ENCODE data around the gene C11orf97. TPM values are rescaled to one million over a fixed set of nuclear protein-coding genes. Genes with fewer than 3 reads are reported as not detected.
A peak's percentile ranks its signal among the peaks of the same experiment; 100 is the strongest.

The C11orf97 gene
- total and polyA plus RNA-seq, 2 of the 13 experiments (the other 11 are each of a cell fraction or from before 2014, with no cell fraction given): 0.35 TPM; not detected in 1

GRCh38 chr11:94493281-94494125 is 18.8 kb upstream of the C11orf97 start, which contains the start of the genes ANKRD49 and MRE11 (continued):
- TF ChIP-seq SRSF1 (optimal IDR thresholded peaks at IDR 0.05; ENCODE audit: low read depth, low read length) (peak; percentile 39), ZSCAN9 (CRISPR knock-in tag; IDR thresholded peaks at IDR 0.05; ENCODE audit: borderline replicate concordance) (peak; percentile 41; the same call in 1 of the 2 replicates), ZNF180 (CRISPR knock-in tag; IDR thresholded peaks at IDR 0.05; ENCODE audit: borderline replicate concordance, low read depth) (no peak), ZBTB43 (CRISPR knock-in tag; conservative IDR thresholded peaks at IDR 0.05) (no peak), ZNF766 (CRISPR knock-in tag; IDR thresholded peaks at IDR 0.05; ENCODE audit: borderline replicate concordance) (0 out of 2 replicates have a peak, but pooled peaks have one; percentile 83), ARNT (IDR thresholded peaks at IDR 0.05) (no peak), MAFK (conservative IDR thresholded peaks at IDR 0.05 in 1 of 2, IDR thresholded peaks at IDR 0.05 in 1 of 2; ENCODE audit: low read length in 2 of 2) (no peak), ZBTB34 (CRISPR knock-in tag; IDR thresholded peaks at IDR 0.05) (no peak), PBX3 (CRISPR knock-in tag; IDR thresholded peaks at IDR 0.05; ENCODE audit: borderline replicate concordance) (no peak), DDIT3 (CRISPR knock-in tag; IDR thresholded peaks at IDR 0.05) (no peak), ZUFSP (CRISPR knock-in tag; IDR thresholded peaks at IDR 0.05; ENCODE audit: borderline replicate concordance) (no peak), ZNF282 (IDR thresholded peaks at IDR 0.05; ENCODE audit: partially characterized antibody) (no peak), LBX2 (CRISPR knock-in tag; IDR thresholded peaks at IDR 0.05; ENCODE audit: borderline replicate concordance) (no peak; the same call in 1 of the 2 replicates), RBM39 (IDR thresholded peaks at IDR 0.05; ENCODE audit: low read depth, low read length, poor library complexity, severe bottlenecking) (no peak), ZNF121 (CRISPR knock-in tag; IDR thresholded peaks at IDR 0.05) (no peak), NR0B2 (CRISPR knock-in tag; IDR thresholded peaks at IDR 0.05) (no peak), ZNF230 (CRISPR knock-in tag; IDR thresholded peaks at IDR 0.05) (0 out of 2 replicates have a peak, but pooled peaks have one; percentile 24), ATM (IDR thresholded peaks at IDR 0.05; ENCODE audit: borderline replicate concordance) (no peak), ZNF224 (CRISPR knock-in tag; IDR thresholded peaks at IDR 0.05) (0 out of 2 replicates have a peak, but pooled peaks have one; percentile 40)

Data from HepG2 (cell line).